Liver (tissue), 3 donors: Measurements from ENCODE around the gene PYGB.

Experiments
- ATF3 ChIP-seq: IDR thresholded peaks from 2 replicates; pipeline ENCODE4 v1.6.1; 2016; ENCODE audit warnings: antibody characterized with exemption
- CTCF ChIP-seq: fragments of 150-350 bp; IDR thresholded peaks from 2 replicates; pipeline ENCODE4 v1.5.1; 2017; ENCODE audit warnings: improper control_type of control experiment, low read depth, low read length; ENCODE audit not compliant: missing input control
- EGR1 ChIP-seq, 2 donors: IDR thresholded peaks; 2 replicates each; pipeline ENCODE4 v1.6.1; 2016 to 2018; ENCODE audit warnings: antibody characterized with exemption in 2 of 2, low read depth in 2 of 2
- FOXA1 ChIP-seq: IDR thresholded peaks from 2 replicates; pipeline ENCODE4 v1.6.1; 2016; ENCODE audit warnings: antibody characterized with exemption
- GABPA ChIP-seq, 2 donors: IDR thresholded peaks in 1 of 2; conservative IDR thresholded peaks in 1 of 2; 2 replicates each; pipeline ENCODE4 v1.6.1; 2016; ENCODE audit warnings: antibody characterized with exemption in 2 of 2, mild to moderate bottlenecking in 1 of 2, moderate library complexity in 1 of 2
- JUND ChIP-seq, 2 donors: IDR thresholded peaks; 2 replicates each; pipeline ENCODE4 v1.6.1; 2016; ENCODE audit warnings: antibody characterized with exemption in 2 of 2
- MAX ChIP-seq: IDR thresholded peaks from 2 replicates; pipeline ENCODE4 v1.6.1; 2016; ENCODE audit warnings: antibody characterized with exemption
- RAD21 ChIP-seq, 2 donors: IDR thresholded peaks; 2 replicates each; pipeline ENCODE4 v1.6.1; 2016; ENCODE audit warnings: antibody characterized with exemption in 2 of 2, mild to moderate bottlenecking in 2 of 2
- REST ChIP-seq: IDR thresholded peaks from 2 replicates; pipeline ENCODE4 v1.6.1; 2016; ENCODE audit warnings: antibody characterized with exemption, mild to moderate bottlenecking
- RXRA ChIP-seq, 2 donors: IDR thresholded peaks; 2 replicates each; pipeline ENCODE4 v1.6.1; 2017 to 2018; ENCODE audit warnings: antibody characterized with exemption in 2 of 2, mild to moderate bottlenecking in 1 of 2
- TAF1 ChIP-seq: conservative IDR thresholded peaks from 2 replicates; pipeline ENCODE4 v1.6.1; 2016; ENCODE audit warnings: antibody characterized with exemption, mild to moderate bottlenecking
- ZBTB33 ChIP-seq: IDR thresholded peaks from 2 replicates; pipeline ENCODE4 v1.6.1; 2016; ENCODE audit warnings: antibody characterized with exemption
- donor health status: healthy.
- donor health status: healthy.

GRCh38 chr20:25316506-25317190 is 68.8 kb downstream of the PYGB start:
- TF ChIP-seq CTCF (no peak), JUND (IDR thresholded peaks at IDR 0.05) (no peak), REST (no peak), ZBTB33 (no peak), EGR1 (IDR thresholded peaks at IDR 0.05; ENCODE audit: low read depth in 2 of 2) (no peak), GABPA (IDR thresholded peaks at IDR 0.05 in 1 of 2, conservative IDR thresholded peaks at IDR 0.05 in 1 of 2) (no peak), MAX (no peak), ATF3 (no peak), RAD21 (IDR thresholded peaks at IDR 0.05) (no peak), RXRA (IDR thresholded peaks at IDR 0.05) (no peak), FOXA1 (no peak), TAF1 (no peak)
